ENCODE measurements around the gene TMEM132E.

GRCh38 chr17:34620458-34620857, 41.1 kb downstream of the TMEM132E start:
- TF ChIP-seq CTCF (IDR thresholded peaks at IDR 0.05) (no peak), POLR2A (IDR thresholded peaks at IDR 0.05) (no peak), POLR2AphosphoS5 (IDR thresholded peaks at IDR 0.05) (no peak)

Measured in suprapubic skin (tissue), 4 donors.